Sigmoid colon (tissue), 7 donors: ENCODE results near the gene EHF. TPM values are rescaled to one million over a fixed set of nuclear protein-coding genes. Genes with fewer than 3 reads are reported as not detected.

Source experiments
- DNase-seq: peaks from one replicate; pipeline ENCODE4 v3.0.0-alpha.2; 2019
- H3K27ac ChIP-seq, 4 donors: fragments of 200-600 bp; sonication (generic); one replicate each; pipeline ENCODE4 v1.5.1; 2016 to 2019; ENCODE audit warnings: mild to moderate bottlenecking in 1 of 4
- H3K27me3 ChIP-seq, 3 donors: fragments of 200-600 bp; sonication (generic); one replicate each; pipeline ENCODE4 v1.5.1; 2019; ENCODE audit warnings: mild to moderate bottlenecking in 1 of 3
- H3K36me3 ChIP-seq, 4 donors: fragments of 200-600 bp; sonication (generic); one replicate each; pipeline ENCODE4 v1.5.1; 2016 to 2019
- H3K4me1 ChIP-seq, 4 donors: fragments of 200-600 bp; sonication (generic); one replicate each; pipeline ENCODE4 v1.5.1; 2017 to 2019
- H3K4me3 ChIP-seq, 4 donors: fragments of 200-600 bp; sonication (generic); one replicate each; pipeline ENCODE4 v1.5.1; 2017 to 2019; ENCODE audit warnings: mild to moderate bottlenecking in 2 of 4, moderate library complexity in 1 of 4
- H3K9me3 ChIP-seq, 4 donors: fragments of 200-600 bp in 3 of 4; sonication (generic) in 3 of 4; one replicate each; pipeline versions ENCODE4 v1.5.1 to v1.6.1; 2013 to 2019
- CTCF ChIP-seq, 4 experiments: fragments of 450-650 bp in 3 of 4; fragments of 200-600 bp in 1 of 4; IDR thresholded peaks; one replicate each; pipeline ENCODE4 v1.5.1; 2016 to 2019; ENCODE audit warnings: antibody characterized with exemption in 4 of 4, mild to moderate bottlenecking in 3 of 4, moderate library complexity in 2 of 4
- EP300 ChIP-seq, 4 donors: sonication (generic); formaldehyde crosslinking; IDR thresholded peaks; one replicate each; pipeline ENCODE4 v1.6.1; 2017; ENCODE audit warnings: antibody characterized with exemption in 4 of 4
- POLR2A ChIP-seq, 2 donors: fragments of 450-650 bp; IDR thresholded peaks; one replicate each; pipeline ENCODE4 v1.6.1; 2016; ENCODE audit warnings: antibody characterized with exemption in 2 of 2, mild to moderate bottlenecking in 2 of 2, moderate library complexity in 2 of 2
- POLR2AphosphoS5 ChIP-seq, 4 donors: sonication (generic); formaldehyde crosslinking; IDR thresholded peaks; one replicate each; pipeline ENCODE4 v1.6.1; 2017; ENCODE audit warnings: antibody characterized with exemption in 4 of 4
- WGBS, 2 donors: extraction: QIAGEN DNeasy Blood & Tissue Kit; methylation state at CpG; one replicate each; pipeline ENCODE4 v1.1.7; 2013; 5-methylcytosine and 5-hydroxymethylcytosine counted together
- intact Hi-C: fragments of 100-400 bp; cut with DNase I; formaldehyde crosslinking; loops from one replicate; pipeline ENCODE4 v1.15.1; 2023
- polyA plus RNA-seq, 3 donors: library from polyadenylated mRNA; stranded (reverse); fragments of 200-250 nt; gene quantifications; one replicate each; pipeline ENCODE4 v1.2.3, GENCODE V29; 2013
- total RNA-seq, 4 donors: library from RNA; depleted of rRNA; stranded (reverse); fragments of >200 nt; gene quantifications; one replicate each; pipeline ENCODE4 v1.1.0, GENCODE V29; 2016
- donor health status: healthy with polysubstance abuse.
- donor health status: Bipolar disorder and iron deficiency.
- donor health status: healthy.

EHF gene
- total and polyA plus RNA-seq, 7 donors: 1.4 to 151 (median 60.7) TPM; not detected in 2

GRCh38 chr11:34642873-34643272 is 22.0 kb downstream of the EHF start:
- intact Hi-C loops: no loop called here
- no peak overlapping the region for H3K27ac ChIP-seq
- WGBS, 2 donors: 26 to 69% methylated on average over 6 of the region's 6 CpGs
- H3K4me1 ChIP-seq: no peaks in the 10 kb centered on the region
- no peaks in the 10 kb centered on the region for H3K9me3 ChIP-seq
- no peaks in the 10 kb centered on the region for H3K36me3 ChIP-seq
- H3K27me3 ChIP-seq: no peaks in the 10 kb centered on the region
- DNase-seq: no peak
- TF ChIP-seq CTCF (IDR thresholded peaks at IDR 0.05) (no peak), POLR2AphosphoS5 (IDR thresholded peaks at IDR 0.05) (no peak), EP300 (IDR thresholded peaks at IDR 0.05) (no peak), POLR2A (IDR thresholded peaks at IDR 0.05) (no peak)
- H3K4me3 ChIP-seq: no peak overlapping the region

GRCh38 chr11:34643311-34643710 is 22.4 kb downstream of the EHF start:
- no peaks in the 10 kb centered on the region for H3K36me3 ChIP-seq
- no peak for DNase-seq
- no peaks in the 10 kb centered on the region for H3K27me3 ChIP-seq
- 25 to 63% methylated on average over 3 of the region's 3 CpGs for WGBS, 2 donors
- H3K27ac ChIP-seq: no peak overlapping the region
- intact Hi-C loops: no loop called here
- H3K4me3 ChIP-seq: no peak overlapping the region
- H3K9me3 ChIP-seq: no peaks in the 10 kb centered on the region
- no peaks in the 10 kb centered on the region for H3K4me1 ChIP-seq
- TF ChIP-seq POLR2AphosphoS5 (IDR thresholded peaks at IDR 0.05): no peak
- no peak for TF ChIP-seq CTCF (IDR thresholded peaks at IDR 0.05)
- TF ChIP-seq POLR2A (IDR thresholded peaks at IDR 0.05): no peak
- TF ChIP-seq EP300 (IDR thresholded peaks at IDR 0.05): no peak

GRCh38 chr11:34643846-34644245 is 23.0 kb downstream of the EHF start:
- H3K36me3 ChIP-seq: no peaks in the 10 kb centered on the region
- H3K4me1 ChIP-seq: no peaks in the 10 kb centered on the region
- DNase-seq: no peak
- 61 to 78% methylated on average over 2 of the region's 2 CpGs for WGBS, 2 donors
- H3K4me3 ChIP-seq: no peak overlapping the region
- H3K27me3 ChIP-seq: no peaks in the 10 kb centered on the region
- intact Hi-C loops: no loop called here
- H3K27ac ChIP-seq: no peak overlapping the region
- TF ChIP-seq EP300 (IDR thresholded peaks at IDR 0.05): no peak
- no peak for TF ChIP-seq POLR2A (IDR thresholded peaks at IDR 0.05)
- TF ChIP-seq POLR2AphosphoS5 (IDR thresholded peaks at IDR 0.05): no peak
- no peaks in the 10 kb centered on the region for H3K9me3 ChIP-seq

GRCh38 chr11:34644669-34645406 is 23.9 kb downstream of the EHF start:
- WGBS, 2 donors: 63 to 76% methylated on average over 9 of the region's 9 CpGs
- TF ChIP-seq POLR2A (IDR thresholded peaks at IDR 0.05): no peak
- TF ChIP-seq POLR2AphosphoS5 (IDR thresholded peaks at IDR 0.05): no peak
- TF ChIP-seq EP300 (IDR thresholded peaks at IDR 0.05): no peak
- TF ChIP-seq CTCF (IDR thresholded peaks at IDR 0.05): no peak
- intact Hi-C loops: no loop called here
- no peaks in the 10 kb centered on the region for H3K4me1 ChIP-seq
- no peaks in the 10 kb centered on the region for H3K27me3 ChIP-seq
- H3K4me3 ChIP-seq: no peak overlapping the region
- no peaks in the 10 kb centered on the region for H3K9me3 ChIP-seq
- H3K36me3 ChIP-seq: no peaks in the 10 kb centered on the region
- DNase-seq: no peak
- H3K27ac ChIP-seq: no peak overlapping the region

GRCh38 chr11:34646431-34646830 is 25.5 kb downstream of the EHF start:
- Histone ChIP-seq H3K4me1 (no peaks in the 10 kb centered on the region), H3K9me3 (no peaks in the 10 kb centered on the region), H3K36me3 (no peaks in the 10 kb centered on the region), H3K27ac (no peak overlapping the region), H3K4me3 (no peak overlapping the region), H3K27me3 (no peaks in the 10 kb centered on the region)
- TF ChIP-seq POLR2A (IDR thresholded peaks at IDR 0.05) (no peak), CTCF (IDR thresholded peaks at IDR 0.05) (no peak), EP300 (IDR thresholded peaks at IDR 0.05) (no peak), POLR2AphosphoS5 (IDR thresholded peaks at IDR 0.05) (no peak)
- WGBS, 2 donors: 90 to 95% methylated on average over 8 of the region's 8 CpGs
- intact Hi-C loops: no loop called here
- DNase-seq: no peak
